HG03521 (cell line): Measurements from ENCODE around the gene CAMTA1.
"Not testable (repeated sequence)": the region's sequence is repeated elsewhere in the genome, so short reads cannot be mapped to it uniquely, and the experiment has no call there.

Source experiments
- ATAC-seq: cut with Tn5 transposase; IDR thresholded peaks from one replicate; pipeline ENCODE4 v1.9.1; 2021; ENCODE audit warnings: mild to moderate bottlenecking, moderate library complexity; ENCODE audit not compliant: unreplicated experiment

The CAMTA1 gene

DNA sequence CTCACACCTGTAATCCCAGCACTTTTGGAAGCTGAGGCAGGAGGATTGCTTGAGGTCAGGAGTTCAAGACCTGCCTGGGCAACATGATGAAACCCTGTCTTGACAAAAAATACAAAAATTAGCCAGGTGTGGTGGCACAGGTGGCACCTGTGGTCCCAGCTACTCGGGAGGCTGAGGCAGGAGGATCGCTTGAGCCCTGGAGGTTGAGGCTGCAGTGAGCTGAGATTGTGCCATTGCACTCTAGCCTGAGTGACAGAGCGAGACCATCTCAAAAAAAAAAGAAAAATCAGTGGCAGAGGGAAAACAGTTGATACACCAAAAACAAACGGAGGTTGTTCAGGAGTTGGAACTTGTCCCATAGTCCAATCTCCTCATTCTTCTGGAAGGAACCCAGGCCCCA, 904.1 kb downstream of the CAMTA1 start:
- not testable (repeated sequence) for ATAC-seq

DNA sequence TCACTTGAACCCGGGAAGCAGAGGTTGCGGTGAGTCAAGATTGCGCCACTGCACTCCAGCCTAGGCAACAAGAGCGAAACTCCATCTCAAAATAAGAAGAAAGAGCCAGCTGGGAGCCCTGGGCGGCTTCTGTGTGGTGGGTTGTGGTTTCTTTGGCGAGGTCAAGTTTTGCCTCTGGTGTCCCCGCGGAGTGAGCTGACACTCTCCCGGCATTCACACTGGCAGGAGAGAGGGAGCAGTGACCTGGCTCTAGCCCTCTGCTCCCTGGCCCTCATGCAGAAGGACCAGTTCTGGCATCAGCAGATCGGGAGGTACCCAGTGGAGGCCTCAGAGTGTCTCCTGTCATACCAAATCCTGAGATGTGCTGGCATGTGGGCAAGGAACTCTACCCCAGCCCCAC, 904.8 kb downstream of the CAMTA1 start:
- no peak for ATAC-seq

DNA sequence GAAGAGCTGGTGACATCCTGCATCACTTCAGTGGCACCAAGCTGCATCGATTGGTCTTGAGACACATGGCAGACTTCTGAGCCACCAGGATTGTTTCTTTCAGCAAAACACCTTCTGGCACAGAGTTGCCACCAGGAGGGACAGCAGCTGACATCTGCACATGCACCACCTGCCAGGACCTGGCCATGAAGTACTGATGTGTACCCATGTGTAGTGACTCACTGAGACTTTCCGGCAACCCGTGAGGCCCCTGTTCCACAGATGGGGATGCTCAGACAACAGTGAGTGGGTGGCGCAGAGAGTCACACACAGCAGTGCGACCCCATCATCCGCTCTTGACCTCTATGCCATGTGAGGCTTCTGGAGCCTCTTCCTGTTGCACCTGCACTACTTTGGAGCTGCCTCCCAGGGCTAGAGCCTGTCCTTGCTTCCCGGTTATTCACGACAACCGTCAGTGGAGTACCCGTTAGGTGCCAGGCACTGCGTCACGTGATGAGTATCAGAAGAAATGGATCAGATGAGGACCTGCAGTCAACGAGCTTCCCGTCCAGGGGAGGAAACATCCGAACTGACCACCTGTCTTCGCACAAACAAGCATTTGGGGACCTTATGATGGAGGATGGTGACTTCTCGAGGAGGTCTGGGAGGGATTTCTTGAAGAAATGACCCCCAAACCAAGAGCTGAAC, 905.4 kb downstream of the CAMTA1 start:
- no peak for ATAC-seq

DNA sequence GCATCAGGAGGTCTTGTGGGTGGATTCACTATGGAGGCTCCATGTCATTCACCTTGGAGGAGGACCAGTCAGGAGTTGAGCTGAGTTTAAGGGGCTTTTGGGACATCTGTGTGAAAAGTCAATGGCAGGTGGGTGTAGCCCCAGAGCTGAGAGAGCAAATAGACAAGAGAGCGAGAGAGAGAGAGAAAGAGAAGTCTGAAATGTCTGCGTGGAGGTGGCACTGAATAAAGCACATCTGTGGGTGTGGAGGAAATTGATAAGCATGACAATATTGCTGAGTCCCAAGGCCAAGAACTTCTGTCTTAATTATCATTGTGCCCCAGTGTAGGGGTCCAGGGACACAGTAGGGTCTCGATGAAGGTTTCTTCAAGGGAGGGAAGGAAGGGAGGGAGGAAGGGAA, 906.3 kb downstream of the CAMTA1 start:
- no peak for ATAC-seq

DNA sequence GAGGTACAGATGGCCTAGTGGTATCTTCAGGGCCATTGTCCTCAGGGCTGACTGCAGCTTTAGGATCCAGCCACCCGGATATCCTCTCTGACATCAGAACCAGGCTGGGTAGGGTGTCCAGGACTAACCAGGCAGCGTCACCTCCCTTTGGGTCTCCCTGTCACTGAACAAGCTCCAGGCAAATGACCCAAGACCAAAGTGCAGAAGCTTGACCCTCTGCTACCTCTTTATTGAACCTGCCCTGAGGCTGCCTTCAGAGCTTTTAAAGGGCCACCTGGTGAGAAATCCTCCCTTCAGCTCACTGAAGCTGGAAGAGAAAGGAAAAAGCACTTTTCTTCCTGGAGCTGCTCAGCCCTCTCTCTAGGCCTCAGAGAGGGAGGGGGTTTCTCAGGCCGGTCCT, 906.8 kb downstream of the CAMTA1 start:
- no peak for ATAC-seq

DNA sequence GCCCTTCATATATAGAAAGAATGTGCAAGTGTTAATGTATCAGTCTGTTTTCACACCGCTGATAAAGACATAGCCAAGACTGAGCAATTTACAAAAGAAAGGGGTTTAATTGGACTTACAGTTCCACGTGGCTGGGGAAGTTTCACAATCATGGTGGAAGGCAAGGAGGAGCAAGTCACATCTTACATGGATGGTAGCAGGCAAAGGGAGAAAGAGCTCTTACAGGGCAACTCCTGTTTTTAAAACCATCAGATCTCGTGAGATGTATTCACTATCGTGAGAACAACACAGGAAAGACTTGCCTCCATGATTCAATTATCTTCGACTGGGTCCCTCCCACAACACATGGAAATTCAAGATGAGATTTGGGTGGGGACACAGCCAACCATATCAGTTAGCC, 907.8 kb downstream of the CAMTA1 start:
- ATAC-seq: not testable (repeated sequence)

DNA sequence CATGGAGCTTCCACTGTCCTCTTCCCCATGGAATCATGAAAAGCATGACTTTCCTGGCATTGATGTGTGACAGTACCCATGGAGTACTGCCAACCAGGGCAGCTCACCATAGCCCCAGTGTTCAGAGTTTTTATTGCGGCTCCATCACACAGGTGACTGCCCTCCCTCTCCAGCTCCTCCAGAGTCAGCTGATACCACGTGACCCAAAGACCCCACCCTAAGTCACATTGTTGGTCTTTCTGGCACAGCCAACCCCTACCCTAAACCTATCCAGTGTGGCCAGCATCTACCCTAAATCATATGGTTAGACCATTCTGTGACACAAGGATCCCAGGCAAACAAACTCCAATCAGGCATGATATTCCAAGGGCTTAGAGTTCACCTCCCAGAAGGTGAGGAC, 908.4 kb downstream of the CAMTA1 start:
- ATAC-seq: no peak

DNA sequence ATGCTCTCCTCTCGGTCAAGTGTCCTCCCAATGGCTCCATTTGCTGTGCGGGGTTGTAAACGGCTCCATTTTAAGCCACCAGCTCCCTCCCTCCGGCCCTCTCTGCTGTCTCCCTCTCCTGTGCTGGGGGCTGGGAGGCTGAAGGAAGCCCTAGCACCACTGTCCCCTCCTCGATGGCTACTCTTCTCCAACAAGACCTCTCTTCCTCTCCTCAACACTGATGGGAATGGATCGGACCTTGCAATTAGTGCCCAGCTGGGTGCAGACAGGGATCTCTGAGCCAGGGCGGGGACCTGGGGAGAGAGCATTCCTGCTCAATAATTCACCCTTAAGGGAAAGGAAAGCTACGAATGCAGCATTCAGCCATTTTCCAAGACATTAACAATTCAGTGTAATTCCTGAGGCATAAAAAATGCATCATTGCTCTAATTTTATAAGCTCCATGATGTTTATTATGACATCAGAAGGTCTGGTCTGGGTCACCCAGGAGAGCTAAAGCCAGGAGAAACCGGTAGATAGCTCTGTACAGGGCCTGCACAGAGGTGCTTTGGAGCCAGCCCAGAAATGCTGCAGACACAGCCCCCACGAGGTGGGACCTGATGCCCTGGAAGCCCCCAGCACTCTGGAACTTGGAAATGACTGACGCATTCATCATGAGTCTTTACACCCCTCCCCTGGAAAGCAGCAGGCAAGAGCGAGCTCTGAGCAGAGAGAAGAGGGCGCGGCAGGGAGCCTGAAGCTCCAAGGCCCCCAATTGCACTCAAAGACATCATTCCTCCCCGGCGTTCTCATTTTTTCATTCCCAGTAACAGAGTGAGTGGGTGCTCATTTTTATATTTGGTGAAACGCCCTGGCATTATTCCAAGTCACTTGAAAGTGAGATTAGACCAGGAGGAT, 909.6 kb downstream of the CAMTA1 start:
- no peak for ATAC-seq

DNA sequence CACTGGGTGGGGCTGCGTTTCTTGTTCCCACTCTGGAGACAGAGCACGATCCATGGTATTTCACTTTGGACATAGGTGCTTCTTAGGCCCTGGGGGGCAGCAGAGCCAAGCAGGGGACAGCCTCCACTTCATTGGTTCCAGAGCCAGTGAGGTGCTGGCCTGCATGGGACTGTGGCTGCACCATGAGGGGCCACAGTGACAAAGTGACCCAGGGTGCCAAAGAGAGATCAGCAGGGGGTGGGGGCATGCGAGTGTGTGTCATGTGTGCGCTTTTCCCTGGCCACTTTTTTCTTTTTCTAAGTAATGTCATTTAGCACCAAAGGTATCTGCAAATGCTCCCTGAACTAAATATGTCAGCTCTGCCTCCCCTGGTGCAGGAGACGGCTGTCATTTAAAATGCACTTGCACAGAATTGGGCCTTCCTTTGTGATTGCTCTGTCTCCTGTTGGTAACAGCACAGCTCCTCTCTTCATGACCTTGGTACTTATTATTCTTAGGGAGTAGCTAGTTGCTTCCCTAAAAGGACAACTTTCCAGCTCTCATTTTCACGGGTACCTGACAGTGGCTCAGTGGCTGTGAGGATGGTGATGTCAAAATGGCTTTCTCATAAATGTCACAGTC, 910.4 kb downstream of the CAMTA1 start:
- ATAC-seq: no peak

DNA sequence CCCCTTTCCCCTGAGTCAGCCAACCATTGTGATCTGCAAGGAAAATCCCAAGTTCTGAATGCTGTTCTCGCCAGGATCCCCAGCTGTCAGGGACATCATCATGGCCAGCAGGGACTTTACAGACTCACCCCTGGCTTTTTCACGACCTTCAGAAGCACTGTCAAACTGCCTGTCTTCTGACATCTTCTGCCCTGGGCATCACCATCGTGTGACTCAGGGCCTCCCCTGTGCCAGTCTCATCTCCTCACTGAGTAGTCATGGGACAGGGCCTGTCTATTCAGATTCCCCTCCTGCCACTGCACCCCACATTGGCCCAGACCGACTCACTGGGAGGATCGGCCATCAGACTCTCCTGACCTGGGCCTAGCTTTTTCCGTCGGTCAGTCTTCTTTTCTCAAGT, 913.4 kb downstream of the CAMTA1 start:
- no peak for ATAC-seq

DNA sequence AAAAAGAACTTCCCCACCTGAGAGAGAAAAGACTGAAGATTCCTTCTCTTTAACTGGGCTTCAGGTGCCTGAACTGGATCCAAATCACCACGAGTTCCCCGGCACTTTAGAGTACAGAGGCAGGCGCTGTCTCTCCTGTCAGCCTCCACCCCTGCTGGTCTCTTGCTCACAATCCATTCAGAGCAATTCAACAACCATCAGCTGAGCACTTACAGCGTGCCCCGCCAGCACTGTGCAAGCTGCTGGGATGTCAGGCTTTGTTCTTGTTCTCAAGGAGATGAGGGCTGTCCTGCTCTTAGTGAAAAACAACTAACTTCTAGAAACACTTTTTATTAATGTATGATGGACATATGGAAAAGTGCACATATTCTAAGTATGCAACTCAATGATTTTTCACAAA, 917.1 kb downstream of the CAMTA1 start:
- ATAC-seq: no peak

DNA sequence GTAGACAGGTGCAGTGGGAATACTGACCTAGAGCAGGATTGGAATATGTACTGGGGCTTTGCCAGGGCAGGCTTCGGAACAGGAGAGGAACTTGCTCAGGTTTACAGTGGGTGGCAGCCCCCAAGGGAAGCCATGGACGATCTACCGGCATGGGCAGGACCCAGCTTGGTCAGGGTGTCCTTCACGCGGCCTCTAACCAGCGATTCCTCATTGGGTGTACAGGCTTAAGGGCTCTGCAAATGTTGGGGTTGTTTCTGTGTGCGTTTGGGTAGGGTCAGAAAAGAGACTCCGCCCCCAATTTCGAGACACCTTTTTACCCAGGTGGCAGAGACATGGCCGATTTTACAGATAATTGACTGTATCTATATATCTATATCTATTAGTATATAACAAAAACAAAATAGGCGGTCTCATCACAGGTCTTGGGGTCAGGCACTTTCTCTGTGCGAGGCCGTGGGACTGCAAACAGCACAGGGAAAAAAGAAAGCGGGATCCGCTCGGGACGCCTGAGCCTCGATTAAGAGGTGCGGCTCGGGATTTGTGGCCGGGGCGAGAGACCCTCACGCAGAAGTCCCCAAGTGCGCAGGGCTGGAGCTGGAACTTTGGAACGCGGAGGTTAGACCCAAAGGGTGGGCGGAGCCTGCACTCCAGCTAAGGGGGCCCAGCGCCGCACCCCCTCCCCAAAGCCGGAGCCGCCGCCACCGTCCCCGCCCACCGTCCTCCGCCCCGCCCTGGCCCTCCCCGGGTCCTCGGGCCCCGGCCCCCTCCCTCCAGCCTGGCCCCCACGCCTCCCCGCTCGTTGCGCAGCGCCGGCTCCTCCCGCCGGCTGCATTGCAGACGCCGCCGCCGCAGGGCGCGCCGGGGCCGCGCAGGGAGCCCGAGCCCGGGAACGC, 918.3 kb downstream of the CAMTA1 start:
- ATAC-seq: no peak

DNA sequence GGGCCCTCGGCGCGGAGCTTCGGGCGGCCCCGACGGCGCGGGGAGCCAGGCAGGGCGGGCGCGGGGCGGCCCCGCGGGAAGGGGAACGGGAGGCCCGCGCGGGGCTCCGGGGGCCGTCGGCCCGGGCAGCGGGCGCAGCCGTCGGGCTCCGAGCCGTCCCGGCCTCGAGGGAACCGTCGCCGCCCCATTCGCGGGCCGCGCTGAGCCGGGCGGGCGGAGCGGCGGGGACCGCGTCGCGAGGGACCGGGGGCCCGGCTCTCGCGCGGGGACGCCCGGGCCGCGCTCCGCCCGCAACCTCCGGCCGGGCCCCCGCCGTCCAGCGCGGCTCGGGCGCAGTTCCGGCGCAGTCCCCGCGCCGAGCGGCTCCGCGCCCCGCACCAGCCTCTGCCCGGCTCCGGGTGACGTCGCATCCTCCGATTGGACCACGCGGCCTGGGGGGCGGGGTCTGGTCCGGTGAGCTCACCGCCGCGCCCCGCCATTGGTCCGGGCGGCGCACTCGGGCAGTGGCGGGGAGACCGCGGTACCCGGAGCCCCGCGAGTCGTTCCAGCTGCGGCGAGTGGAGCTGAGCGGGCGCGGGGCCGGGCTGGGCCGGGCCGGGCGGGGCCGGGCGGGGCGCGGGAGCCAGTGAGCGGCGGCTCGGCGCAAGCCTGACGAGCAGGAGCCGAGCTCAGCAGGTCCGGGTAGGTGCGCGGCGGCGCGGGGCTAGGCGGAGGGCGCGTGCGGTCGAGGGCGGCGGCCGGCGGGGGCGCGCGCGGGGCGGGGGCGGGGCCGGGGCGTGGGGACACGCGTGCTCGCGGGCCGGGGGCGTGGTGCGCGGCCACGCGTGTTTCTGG, 919.2 kb downstream of the CAMTA1 start:
- ATAC-seq: peak; percentile 95

DNA sequence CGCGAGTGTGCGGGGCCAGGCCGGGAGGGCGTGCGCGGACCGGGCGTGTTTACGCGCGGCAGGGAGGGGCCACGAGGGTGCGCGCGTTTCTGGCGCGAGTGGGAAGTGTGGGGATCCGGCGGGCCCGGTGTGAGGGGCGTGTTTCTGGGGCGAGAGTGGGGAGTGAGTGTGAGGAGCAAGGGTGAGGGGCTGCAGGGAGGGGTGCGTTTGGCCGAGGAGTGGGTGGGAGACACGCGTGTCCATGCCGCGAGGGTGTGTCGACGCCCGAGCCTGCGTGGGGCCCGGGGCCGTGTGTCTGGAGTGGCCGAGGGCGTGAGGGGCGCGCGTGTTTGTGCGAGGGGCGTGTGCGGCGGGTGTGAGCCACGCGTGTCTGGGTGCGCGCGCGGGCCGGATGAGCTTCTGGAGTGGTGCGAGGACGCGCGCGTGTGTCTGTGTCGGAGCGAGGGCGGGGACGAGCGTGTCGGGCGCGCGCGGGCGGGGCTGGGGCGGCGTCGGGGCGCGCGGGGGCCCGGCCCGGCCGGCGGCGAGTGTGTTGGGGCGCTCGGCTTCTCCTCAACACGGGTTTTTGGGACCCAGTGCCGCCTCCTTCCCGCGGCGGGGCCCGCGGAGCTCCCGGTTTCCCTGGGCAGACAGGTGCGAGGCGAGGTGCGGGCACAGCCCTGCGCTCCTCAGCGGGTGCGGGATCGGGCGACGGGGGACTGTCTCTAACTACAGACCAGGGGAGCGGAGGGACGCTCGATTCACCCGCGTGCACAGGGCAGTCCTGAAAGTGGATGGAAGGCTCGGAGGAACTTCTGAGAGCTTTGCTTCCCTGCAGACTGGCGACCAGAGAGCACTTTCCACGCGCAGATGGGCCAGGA, 920.0 kb downstream of the CAMTA1 start:
- ATAC-seq: no peak

DNA sequence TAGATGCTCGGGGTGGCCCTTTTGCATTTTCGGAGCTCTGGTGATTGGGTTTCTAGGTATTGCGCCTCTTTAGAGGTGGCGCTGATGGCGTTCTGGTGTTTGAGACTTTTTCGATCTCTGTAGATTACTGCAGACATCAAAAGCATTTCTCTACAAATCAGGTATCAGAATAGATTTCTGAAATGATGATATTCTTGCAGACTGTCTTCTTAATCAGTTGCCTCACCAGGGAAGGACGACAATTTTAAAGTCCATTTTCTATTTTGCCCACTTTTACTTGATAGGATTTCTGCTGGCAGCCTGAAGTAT, 920.6 kb downstream of the CAMTA1 start:
- no peak for ATAC-seq

DNA sequence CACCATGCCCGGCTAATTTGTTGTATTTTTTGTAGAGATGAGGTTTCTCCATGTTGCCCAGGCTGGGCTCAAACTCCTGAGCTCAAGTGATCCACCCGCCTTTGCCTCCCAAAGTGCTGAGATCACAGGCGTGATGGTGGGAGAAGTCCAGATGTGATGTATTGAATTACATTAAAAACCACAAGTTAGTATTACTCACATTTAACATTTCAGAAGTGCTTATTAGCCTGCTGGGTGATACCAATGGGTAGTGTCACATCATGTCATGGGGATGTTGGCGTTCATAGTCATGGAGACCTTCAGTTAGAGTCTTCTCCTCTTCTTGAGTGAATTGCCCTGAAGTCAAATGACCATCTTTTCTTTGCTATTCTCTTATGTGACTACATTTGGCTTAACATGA, 922.3 kb downstream of the CAMTA1 start:
- ATAC-seq: no peak

DNA sequence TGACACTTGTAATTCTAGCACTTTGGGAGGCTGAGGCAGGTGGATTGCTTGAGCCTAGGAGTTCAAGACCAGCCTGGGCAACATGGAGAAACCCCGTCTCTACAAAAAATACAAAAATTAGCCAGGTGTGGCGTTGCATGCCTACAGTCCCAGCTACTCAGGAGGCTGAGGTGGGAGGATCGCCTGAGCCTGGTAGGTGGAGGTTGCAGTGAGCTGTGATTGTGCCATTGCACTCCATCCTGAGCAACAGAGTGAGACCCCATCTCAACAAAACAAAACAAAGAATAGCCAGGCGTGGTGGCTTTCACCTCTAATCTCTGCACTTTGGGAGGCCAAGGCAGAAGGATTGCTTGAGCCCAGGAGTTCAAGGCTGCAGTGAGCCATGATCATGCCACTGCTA, 922.8 kb downstream of the CAMTA1 start:
- not testable (repeated sequence) for ATAC-seq

DNA sequence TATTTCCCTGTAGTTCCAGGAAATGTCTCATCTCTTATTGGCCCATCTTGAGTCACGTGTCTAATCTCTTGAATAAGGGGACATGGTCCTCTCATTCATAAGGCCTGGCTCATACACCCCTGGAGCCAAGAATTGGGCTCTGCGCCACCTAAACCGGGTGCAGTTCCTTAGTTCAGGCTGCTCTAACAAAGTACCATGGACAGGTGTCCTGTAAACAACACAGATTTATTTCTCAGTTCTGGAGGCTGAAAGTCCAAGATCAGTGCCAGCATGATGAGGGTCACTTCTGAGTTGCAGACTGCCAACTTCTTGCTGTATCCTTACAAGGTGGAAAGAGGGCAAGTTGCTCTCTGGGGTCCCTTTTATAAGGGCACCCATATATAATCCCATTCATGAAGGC, 925.6 kb downstream of the CAMTA1 start:
- ATAC-seq: no peak

DNA sequence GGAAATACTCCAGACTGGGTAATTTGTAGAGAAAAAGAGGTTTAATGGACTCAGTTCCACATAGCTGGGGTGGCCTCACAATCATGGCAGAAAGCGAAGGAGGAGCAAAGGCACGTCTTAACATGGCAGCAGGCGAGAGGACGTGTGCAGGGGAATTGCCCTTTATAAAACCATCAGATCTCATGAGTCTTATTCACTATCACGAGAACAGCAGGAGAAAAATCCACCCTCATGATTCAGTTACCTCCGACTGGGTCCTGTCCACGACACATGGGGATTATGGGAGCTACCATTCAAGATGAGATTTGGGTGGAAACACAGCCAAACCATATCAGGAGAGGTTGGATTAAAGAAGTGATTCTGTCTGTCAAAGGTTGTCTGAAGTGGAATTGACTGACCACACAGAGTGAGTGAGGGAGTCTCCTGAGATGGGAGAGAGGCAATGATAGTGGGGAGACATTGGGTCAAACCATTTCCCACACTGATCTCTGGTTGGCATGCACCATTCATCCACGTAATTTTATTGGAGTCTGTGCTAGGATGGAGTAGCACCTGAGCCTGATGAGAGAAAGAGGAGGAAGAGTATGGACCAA, 927.6 kb downstream of the CAMTA1 start:
- ATAC-seq: no peak
